ENCODE measurements around the gene DOK6.

DOK6 gene

GRCh38 chr18:69557282-69557681, 156.6 kb downstream of the DOK6 start:
- no peak for DNase-seq

- DNase-seq = no peak
Measured at GRCh38 chr18:69558052-69558451, 157.4 kb downstream of the DOK6 start.

GRCh38 chr18:69559604-69560003, 158.9 kb downstream of the DOK6 start:
- no peak for DNase-seq

GRCh38 chr18:69564602-69565001, 163.9 kb downstream of the DOK6 start:
- DNase-seq = no peak

GRCh38 chr18:69567813-69568488, 167.3 kb downstream of the DOK6 start:
- DNase-seq = no peak

- DNase-seq = no peak
Measured at GRCh38 chr18:69569133-69569532, 168.4 kb downstream of the DOK6 start.

- DNase-seq = no peak
Measured at GRCh38 chr18:69574401-69574800, 173.7 kb downstream of the DOK6 start.

GRCh38 chr18:69580107-69580506, 179.4 kb downstream of the DOK6 start:
- peak; percentile 84 for DNase-seq

GRCh38 chr18:69584429-69584828, 183.7 kb downstream of the DOK6 start:
- DNase-seq = no peak

- DNase-seq = no peak
Measured at GRCh38 chr18:69585696-69586095, 185.0 kb downstream of the DOK6 start.

- DNase-seq = no peak
Measured at GRCh38 chr18:69586537-69586936, 185.8 kb downstream of the DOK6 start.

- no peak for DNase-seq
Measured at GRCh38 chr18:69588301-69588700, 187.6 kb downstream of the DOK6 start.

GRCh38 chr18:69590150-69590549, 189.5 kb downstream of the DOK6 start:
- DNase-seq = no peak

- no peak for DNase-seq
Measured at GRCh38 chr18:69596345-69596744, 195.7 kb downstream of the DOK6 start.

- DNase-seq = no peak
Measured at GRCh38 chr18:69597561-69597960, 196.9 kb downstream of the DOK6 start.

- DNase-seq = no peak
Measured at GRCh38 chr18:69599377-69599776, 198.7 kb downstream of the DOK6 start.

GRCh38 chr18:69612242-69612641, 211.6 kb downstream of the DOK6 start:
- no peak for DNase-seq

- DNase-seq = no peak
Measured at GRCh38 chr18:69616114-69616513, 215.4 kb downstream of the DOK6 start.

GRCh38 chr18:69617408-69617807, 216.7 kb downstream of the DOK6 start:
- no peak for DNase-seq

GRCh38 chr18:69617888-69618287, 217.2 kb downstream of the DOK6 start:
- no peak for DNase-seq

GRCh38 chr18:69622184-69622583, 221.5 kb downstream of the DOK6 start:
- DNase-seq = no peak

- DNase-seq = no peak
Measured at GRCh38 chr18:69622961-69623360, 222.3 kb downstream of the DOK6 start.

- DNase-seq = no peak
Measured at GRCh38 chr18:69626171-69626570, 225.5 kb downstream of the DOK6 start.

- no peak for DNase-seq
Measured at GRCh38 chr18:69626643-69627242, 226.1 kb downstream of the DOK6 start.

- DNase-seq = no peak
Measured at GRCh38 chr18:69628774-69629359, 228.2 kb downstream of the DOK6 start.
